C4-2B (cell line): Measurements from ENCODE around the gene ST6GALNAC3.

Experiments
- H3K27ac ChIP-seq: fragments of 450-650 bp; 2 replicates; pipeline ENCODE4 v1.5.1; 2017
- ZFX ChIP-seq: fragments of 450-650 bp; IDR thresholded peaks from 2 replicates; pipeline ENCODE4 v1.6.1; 2017
- TF ChIP-seq, protein P1 (sequence below): fragments of 450-650 bp; conservative IDR thresholded peaks from 2 replicates; pipeline ENCODE4 v1.5.1; 2017; ENCODE audit warnings: mild to moderate bottlenecking

The ST6GALNAC3 gene

GRCh38 chr1:76145332-76145731 lies 70.8 kb downstream of the ST6GALNAC3 start:
- no peak overlapping the region for H3K27ac ChIP-seq
- TF ChIP-seq, protein P1, sequence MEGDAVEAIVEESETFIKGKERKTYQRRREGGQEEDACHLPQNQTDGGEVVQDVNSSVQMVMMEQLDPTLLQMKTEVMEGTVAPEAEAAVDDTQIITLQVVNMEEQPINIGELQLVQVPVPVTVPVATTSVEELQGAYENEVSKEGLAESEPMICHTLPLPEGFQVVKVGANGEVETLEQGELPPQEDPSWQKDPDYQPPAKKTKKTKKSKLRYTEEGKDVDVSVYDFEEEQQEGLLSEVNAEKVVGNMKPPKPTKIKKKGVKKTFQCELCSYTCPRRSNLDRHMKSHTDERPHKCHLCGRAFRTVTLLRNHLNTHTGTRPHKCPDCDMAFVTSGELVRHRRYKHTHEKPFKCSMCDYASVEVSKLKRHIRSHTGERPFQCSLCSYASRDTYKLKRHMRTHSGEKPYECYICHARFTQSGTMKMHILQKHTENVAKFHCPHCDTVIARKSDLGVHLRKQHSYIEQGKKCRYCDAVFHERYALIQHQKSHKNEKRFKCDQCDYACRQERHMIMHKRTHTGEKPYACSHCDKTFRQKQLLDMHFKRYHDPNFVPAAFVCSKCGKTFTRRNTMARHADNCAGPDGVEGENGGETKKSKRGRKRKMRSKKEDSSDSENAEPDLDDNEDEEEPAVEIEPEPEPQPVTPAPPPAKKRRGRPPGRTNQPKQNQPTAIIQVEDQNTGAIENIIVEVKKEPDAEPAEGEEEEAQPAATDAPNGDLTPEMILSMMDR: no peak
- TF ChIP-seq ZFX: no peak

- TF ChIP-seq, protein P1: no peak
- TF ChIP-seq ZFX: no peak
Measured at GRCh38 chr1:76146184-76146583, 71.6 kb downstream of the ST6GALNAC3 start.

GRCh38 chr1:76147917-76148316 lies 73.4 kb downstream of the ST6GALNAC3 start:
- TF ChIP-seq ZFX: no peak
- TF ChIP-seq, protein P1: no peak
- no peak overlapping the region for H3K27ac ChIP-seq

More at GRCh38 chr1:76146184-76146583, 71.6 kb downstream of the ST6GALNAC3 start:
- H3K27ac ChIP-seq: no peak overlapping the region

DNA sequence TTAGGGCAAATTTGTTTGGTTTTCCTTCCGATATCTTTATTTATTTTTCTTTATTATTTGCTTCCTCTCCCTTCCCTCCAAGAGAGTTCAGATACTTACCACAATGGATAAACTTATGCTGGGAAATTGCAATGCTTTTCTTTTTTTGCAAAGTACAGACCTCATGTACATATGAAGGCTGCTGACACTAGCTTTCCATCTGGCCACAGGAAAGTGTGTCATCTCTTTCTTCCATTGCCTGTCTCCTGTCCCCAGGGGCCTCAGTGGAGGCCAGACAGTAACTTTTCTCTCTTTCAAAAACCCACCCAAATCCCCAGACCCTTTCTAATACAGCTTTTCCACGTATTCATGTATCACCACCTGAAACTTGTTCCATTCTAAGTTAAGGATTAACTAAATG lies 73.9 kb downstream of the ST6GALNAC3 start:
- no peak overlapping the region for H3K27ac ChIP-seq
- TF ChIP-seq, protein P1: no peak

GRCh38 chr1:76153841-76154205 lies 79.3 kb downstream of the ST6GALNAC3 start:
- TF ChIP-seq, protein P1: no peak
- TF ChIP-seq ZFX: no peak
- H3K27ac ChIP-seq: no peak overlapping the region

DNA sequence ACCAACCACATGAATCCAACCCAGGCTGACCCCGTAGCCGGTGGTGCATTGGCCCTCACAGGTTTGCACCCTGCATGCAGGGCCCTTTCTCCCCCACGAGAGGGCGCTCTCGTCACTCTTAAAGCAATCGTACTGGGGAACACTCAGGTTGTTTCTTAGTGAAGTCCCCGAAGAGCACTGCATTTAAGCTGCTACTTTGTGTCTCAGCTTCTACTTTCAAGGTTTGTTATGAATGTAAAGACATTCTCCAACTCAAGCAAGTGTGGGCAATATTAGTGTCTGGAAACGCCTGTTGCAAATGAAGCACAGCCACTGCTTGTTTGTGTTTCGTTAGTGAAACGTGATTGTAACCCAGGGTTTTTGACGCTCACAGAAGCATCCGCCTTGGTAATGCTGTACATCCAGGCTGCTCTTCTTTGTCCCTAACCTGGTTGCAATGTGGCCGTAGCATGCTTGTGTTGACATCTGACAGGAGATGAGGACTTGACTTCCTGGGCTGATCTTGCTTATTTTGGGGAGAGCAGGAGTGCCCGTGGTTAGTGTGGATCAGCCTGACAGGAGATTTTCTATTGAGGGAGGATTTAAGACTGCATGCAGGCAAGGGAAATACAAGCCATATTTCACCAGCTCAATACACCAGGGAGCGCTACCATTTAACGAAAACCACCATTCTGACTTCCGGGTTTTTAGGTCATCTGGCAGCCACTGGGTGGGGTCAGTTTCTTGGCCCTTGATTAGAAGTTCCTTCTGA lies 79.8 kb downstream of the ST6GALNAC3 start:
- TF ChIP-seq, protein P1: peak; percentile 97
- no peak for TF ChIP-seq ZFX
- no peak overlapping the region for H3K27ac ChIP-seq

DNA sequence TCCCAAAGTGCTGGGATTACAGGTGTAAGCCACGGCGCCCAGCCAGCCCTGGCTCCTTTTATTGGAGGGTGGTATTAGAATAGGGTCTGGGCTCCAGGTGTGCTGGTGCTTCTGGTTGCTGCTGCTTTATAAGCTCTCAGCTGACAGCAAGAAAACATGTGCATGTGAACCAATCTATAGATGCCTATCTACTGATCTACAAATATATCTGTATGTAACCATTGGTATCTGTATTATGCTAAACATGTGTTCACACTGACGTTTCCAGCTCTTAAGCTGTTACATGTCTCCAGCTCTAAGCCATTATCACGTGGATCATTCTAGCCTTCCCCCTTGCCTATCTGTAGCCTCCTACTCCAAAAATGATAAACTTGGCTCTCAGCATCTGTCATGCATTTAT lies 82.4 kb downstream of the ST6GALNAC3 start:
- H3K27ac ChIP-seq: no peak overlapping the region
- no peak for TF ChIP-seq ZFX
- TF ChIP-seq, protein P1: no peak
